HFFc6 (cell line): ENCODE data around the gene NLGN1. TPM values are rescaled to one million over a fixed set of nuclear protein-coding genes. Genes with fewer than 3 reads are reported as not detected.

Source experiments
- DNase-seq: peaks from one replicate; pipeline ENCODE4 v3.0.0-alpha.2; 2018
- H3K27ac Mint-ChIP-seq: 2 replicates; pipeline ENCODE4 v1.8.0; 2020; ENCODE audit warnings: mild to moderate bottlenecking, mixed read lengths
- H3K27me3 Mint-ChIP-seq: 2 replicates; pipeline ENCODE4 v1.8.0; 2021; ENCODE audit warnings: mild to moderate bottlenecking, moderate library complexity, mixed read lengths; ENCODE audit not compliant: insufficient read depth
- H3K36me3 Mint-ChIP-seq: 2 replicates; pipeline ENCODE4 v1.8.0; 2021; ENCODE audit warnings: low read depth, mixed read lengths
- H3K4me1 Mint-ChIP-seq: 2 replicates; pipeline ENCODE4 v1.8.0; 2020; ENCODE audit warnings: low read depth, mixed read lengths
- H3K4me3 Mint-ChIP-seq: 2 replicates; pipeline ENCODE4 v1.8.0; 2020; ENCODE audit warnings: mild to moderate bottlenecking, moderate library complexity, mixed read lengths
- H3K9me3 Mint-ChIP-seq: 2 replicates; pipeline ENCODE4 v1.8.0; 2020; ENCODE audit warnings: mild to moderate bottlenecking, mixed read lengths
- total RNA-seq, 6 experiments: library from RNA; stranded (reverse); fragmentation: NEBNext Ultra II Directional; extraction: Animal tissue kit (Norgen Biotek cat#: 25700); gene quantifications; 2 replicates in 1 of 6; 3 replicates in 5 of 6; pipeline ENCODE4 v1.2.3, GENCODE V29; 2021
- TF ChIP-seq, protein P1 (sequence below): fragments of 200-600 bp; sonication (generic); IDR thresholded peaks from 2 replicates; pipeline ENCODE4 v1.5.0; 2021; ENCODE audit warnings: antibody characterized with exemption, mild to moderate bottlenecking

NLGN1 gene
- total RNA-seq, 6 experiments from 2014 or later, result 10.0 to 17.2 (median 15.7) TPM

- TF ChIP-seq, protein P1, sequence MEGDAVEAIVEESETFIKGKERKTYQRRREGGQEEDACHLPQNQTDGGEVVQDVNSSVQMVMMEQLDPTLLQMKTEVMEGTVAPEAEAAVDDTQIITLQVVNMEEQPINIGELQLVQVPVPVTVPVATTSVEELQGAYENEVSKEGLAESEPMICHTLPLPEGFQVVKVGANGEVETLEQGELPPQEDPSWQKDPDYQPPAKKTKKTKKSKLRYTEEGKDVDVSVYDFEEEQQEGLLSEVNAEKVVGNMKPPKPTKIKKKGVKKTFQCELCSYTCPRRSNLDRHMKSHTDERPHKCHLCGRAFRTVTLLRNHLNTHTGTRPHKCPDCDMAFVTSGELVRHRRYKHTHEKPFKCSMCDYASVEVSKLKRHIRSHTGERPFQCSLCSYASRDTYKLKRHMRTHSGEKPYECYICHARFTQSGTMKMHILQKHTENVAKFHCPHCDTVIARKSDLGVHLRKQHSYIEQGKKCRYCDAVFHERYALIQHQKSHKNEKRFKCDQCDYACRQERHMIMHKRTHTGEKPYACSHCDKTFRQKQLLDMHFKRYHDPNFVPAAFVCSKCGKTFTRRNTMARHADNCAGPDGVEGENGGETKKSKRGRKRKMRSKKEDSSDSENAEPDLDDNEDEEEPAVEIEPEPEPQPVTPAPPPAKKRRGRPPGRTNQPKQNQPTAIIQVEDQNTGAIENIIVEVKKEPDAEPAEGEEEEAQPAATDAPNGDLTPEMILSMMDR, result no peak
- no peak overlapping the region for H3K4me3 Mint-ChIP-seq
- H3K27ac Mint-ChIP-seq, result no peak overlapping the region
- H3K36me3 Mint-ChIP-seq, result peaks cover 9% of the 10 kb centered on the region
- H3K27me3 Mint-ChIP-seq, result no peaks in the 10 kb centered on the region
- DNase-seq, result no peak
- peaks cover 2% of the 10 kb centered on the region; the same call in 1 of the 2 replicates for H3K9me3 Mint-ChIP-seq
- H3K4me1 Mint-ChIP-seq, result no peaks in the 10 kb centered on the region
These were observed 637.9 kb downstream of the NLGN1 start for GRCh38 chr3:174035328-174035886.

DNA sequence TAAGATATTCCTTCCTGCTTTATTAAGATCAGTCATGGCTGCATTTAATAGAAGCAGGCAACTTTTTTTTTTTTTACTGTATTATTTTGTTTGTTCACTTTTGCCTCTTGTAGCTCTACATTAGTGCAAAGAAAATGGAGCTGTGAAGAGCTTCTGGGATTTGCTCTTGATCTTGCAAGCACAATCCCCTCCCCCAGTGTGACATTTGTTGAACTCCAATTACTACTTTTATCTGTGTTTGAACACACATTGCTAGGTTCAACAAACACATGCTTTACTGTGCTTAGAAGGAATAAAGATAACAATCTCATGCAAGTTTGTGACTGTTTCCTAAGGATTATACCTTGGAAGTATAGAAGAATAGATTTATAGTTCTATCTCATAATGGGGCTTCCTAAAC is 648.8 kb downstream of the NLGN1 start:
- H3K4me1 Mint-ChIP-seq, result no peaks in the 10 kb centered on the region

GRCh38 chr3:174049472-174049871 is 651.9 kb downstream of the NLGN1 start:
- H3K36me3 Mint-ChIP-seq, result peaks cover 9% of the 10 kb centered on the region
- no peak overlapping the region for H3K4me3 Mint-ChIP-seq
- TF ChIP-seq, protein P1, result no peak
- no peaks in the 10 kb centered on the region for H3K27me3 Mint-ChIP-seq
- H3K4me1 Mint-ChIP-seq, result no peaks in the 10 kb centered on the region
- DNase-seq, result no peak
- peaks cover 8% of the 10 kb centered on the region; the same call in 1 of the 2 replicates for H3K9me3 Mint-ChIP-seq
- H3K27ac Mint-ChIP-seq, result no peak overlapping the region

More for the DNA sequence above, 648.8 kb downstream of the NLGN1 start:
- peaks cover 11% of the 10 kb centered on the region; the same call in 1 of the 2 replicates for H3K9me3 Mint-ChIP-seq
- peaks cover 14% of the 10 kb centered on the region for H3K36me3 Mint-ChIP-seq
- H3K27me3 Mint-ChIP-seq, result no peaks in the 10 kb centered on the region; the same call in 1 of the 2 replicates
- no peak for DNase-seq
- no peak overlapping the region for H3K4me3 Mint-ChIP-seq
- H3K27ac Mint-ChIP-seq, result no peak overlapping the region
- TF ChIP-seq, protein P1, result no peak

DNA sequence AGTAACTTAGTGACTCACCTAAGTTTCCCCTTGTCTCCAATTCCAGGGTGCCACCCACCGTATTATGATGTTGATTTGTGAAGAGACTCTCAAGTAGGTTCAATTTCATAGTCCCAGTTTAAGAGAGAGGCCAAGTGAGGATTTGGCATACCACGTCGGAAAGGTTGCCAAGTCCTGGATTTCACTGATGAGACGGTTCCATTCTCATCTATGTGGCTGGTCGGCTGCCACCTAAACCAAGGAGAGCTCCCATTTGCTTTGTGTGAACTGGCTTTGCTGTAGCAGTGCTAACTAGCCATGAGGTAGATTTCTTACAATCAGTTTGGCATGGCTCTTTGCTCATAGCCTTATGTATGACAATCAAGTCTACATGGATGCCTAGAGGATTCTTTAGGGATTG is 653.6 kb downstream of the NLGN1 start:
- Mint-ChIP-seq H3K9me3 (no peaks in the 10 kb centered on the region), H3K36me3 (no peaks in the 10 kb centered on the region; the same call in 1 of the 2 replicates), H3K4me1 (no peaks in the 10 kb centered on the region), H3K27me3 (no peaks in the 10 kb centered on the region), H3K27ac (no peak overlapping the region), H3K4me3 (no peak overlapping the region)
- no peak for DNase-seq
- TF ChIP-seq, protein P1, result no peak

DNA sequence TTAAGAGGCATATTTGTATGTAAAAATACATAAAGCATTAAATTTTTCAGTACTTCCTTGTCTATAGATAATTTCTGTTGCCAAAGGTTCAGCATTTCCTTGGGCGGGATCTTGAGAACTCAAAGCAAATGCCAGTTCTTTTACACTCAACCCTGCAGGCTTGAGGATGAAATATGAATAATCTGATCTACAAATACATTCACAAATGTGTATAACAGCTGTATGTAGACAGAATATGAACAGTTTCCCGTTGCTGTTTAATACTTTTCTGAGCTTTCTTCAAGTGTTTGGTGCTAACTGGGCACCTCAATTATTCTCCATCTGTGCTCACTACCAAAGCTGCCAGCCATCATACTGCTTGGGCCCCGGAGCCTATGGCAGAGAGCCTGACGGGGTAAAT is 661.3 kb downstream of the NLGN1 start:
- H3K9me3 Mint-ChIP-seq, result peaks cover 10% of the 10 kb centered on the region
- TF ChIP-seq, protein P1, result no peak
- H3K36me3 Mint-ChIP-seq, result peaks cover 21% of the 10 kb centered on the region
- H3K4me3 Mint-ChIP-seq, result no peak overlapping the region
- H3K4me1 Mint-ChIP-seq, result no peaks in the 10 kb centered on the region
- no peak for DNase-seq
- no peaks in the 10 kb centered on the region for H3K27me3 Mint-ChIP-seq
- no peak overlapping the region for H3K27ac Mint-ChIP-seq
